Measurements from ENCODE around the gene SFTPD.

SFTPD gene

DNA sequence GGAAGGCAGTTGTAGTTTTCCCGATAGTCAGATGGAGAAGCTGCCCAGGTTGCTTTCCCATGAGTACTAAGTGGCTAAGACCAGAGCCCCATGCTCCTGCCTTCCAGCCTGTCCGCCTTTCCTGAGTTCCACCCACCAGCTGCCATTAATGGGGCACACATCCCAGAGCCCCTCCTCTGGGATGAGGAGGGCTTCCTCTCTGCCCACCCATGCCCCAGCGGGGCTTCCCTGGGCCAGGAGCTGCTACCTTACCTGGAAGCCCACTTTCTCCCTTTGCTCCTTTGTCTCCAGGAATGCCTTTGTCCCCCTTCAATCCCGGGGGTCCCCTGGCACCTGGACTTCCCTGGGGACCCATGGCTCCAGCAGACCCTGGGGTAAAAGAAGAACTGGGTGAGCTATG, 7.8 kb downstream of the SFTPD start:
- Histone ChIP-seq H3K27me3 (ENCODE audit: insufficient read depth, poor library complexity, severe bottlenecking) (no peaks in the 10 kb centered on the region), H3K36me3 (ENCODE audit: low read depth) (no peaks in the 10 kb centered on the region), H3K27ac (ENCODE audit: poor library complexity, severe bottlenecking) (no peak overlapping the region), H3K9me3 (ENCODE audit: severe bottlenecking) (no peaks in the 10 kb centered on the region), H3K4me1 (ENCODE audit: insufficient read depth, poor library complexity, severe bottlenecking) (no peaks in the 10 kb centered on the region), H3K4me3 (ENCODE audit: severe bottlenecking) (no peak overlapping the region)
- no peak for ATAC-seq (ENCODE audit: low read depth)
- DNase-seq (ENCODE audit: low spot score), result no peak
- TF ChIP-seq, protein P1, sequence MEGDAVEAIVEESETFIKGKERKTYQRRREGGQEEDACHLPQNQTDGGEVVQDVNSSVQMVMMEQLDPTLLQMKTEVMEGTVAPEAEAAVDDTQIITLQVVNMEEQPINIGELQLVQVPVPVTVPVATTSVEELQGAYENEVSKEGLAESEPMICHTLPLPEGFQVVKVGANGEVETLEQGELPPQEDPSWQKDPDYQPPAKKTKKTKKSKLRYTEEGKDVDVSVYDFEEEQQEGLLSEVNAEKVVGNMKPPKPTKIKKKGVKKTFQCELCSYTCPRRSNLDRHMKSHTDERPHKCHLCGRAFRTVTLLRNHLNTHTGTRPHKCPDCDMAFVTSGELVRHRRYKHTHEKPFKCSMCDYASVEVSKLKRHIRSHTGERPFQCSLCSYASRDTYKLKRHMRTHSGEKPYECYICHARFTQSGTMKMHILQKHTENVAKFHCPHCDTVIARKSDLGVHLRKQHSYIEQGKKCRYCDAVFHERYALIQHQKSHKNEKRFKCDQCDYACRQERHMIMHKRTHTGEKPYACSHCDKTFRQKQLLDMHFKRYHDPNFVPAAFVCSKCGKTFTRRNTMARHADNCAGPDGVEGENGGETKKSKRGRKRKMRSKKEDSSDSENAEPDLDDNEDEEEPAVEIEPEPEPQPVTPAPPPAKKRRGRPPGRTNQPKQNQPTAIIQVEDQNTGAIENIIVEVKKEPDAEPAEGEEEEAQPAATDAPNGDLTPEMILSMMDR (IDR thresholded peaks at IDR 0.05; ENCODE audit: poor library complexity, severe bottlenecking), result no peak

DNA sequence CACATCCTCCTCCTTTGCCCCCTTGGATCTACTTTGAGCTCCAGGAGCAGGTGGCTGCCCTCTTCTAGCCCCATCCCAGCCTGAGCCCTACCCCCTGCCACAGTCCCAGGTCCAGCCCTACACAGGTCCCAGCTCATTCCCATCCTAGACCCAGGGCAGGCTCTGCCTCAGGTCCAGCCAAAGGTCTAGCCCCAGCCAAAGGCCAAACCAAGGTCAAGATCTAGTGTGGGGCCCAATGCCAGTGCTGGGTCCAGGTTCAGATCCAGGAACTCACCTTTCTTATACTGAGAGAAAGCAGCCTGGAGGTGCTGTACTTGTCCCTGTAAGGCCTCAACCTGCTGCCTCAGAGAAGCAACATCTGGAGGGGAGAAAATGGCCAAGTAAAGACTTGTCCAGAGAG, 8.5 kb downstream of the SFTPD start:
- H3K36me3 ChIP-seq (ENCODE audit: low read depth), result no peaks in the 10 kb centered on the region
- TF ChIP-seq, protein P1 (IDR thresholded peaks at IDR 0.05; ENCODE audit: poor library complexity, severe bottlenecking), result no peak
- H3K27ac ChIP-seq (ENCODE audit: poor library complexity, severe bottlenecking), result no peak overlapping the region
- H3K4me1 ChIP-seq (ENCODE audit: insufficient read depth, poor library complexity, severe bottlenecking), result no peaks in the 10 kb centered on the region
- H3K27me3 ChIP-seq (ENCODE audit: insufficient read depth, poor library complexity, severe bottlenecking), result no peaks in the 10 kb centered on the region
- DNase-seq (ENCODE audit: low spot score), result no peak
- no peaks in the 10 kb centered on the region for H3K9me3 ChIP-seq (ENCODE audit: severe bottlenecking)
- no peak for ATAC-seq (ENCODE audit: low read depth)
- no peak overlapping the region for H3K4me3 ChIP-seq (ENCODE audit: severe bottlenecking)

DNA sequence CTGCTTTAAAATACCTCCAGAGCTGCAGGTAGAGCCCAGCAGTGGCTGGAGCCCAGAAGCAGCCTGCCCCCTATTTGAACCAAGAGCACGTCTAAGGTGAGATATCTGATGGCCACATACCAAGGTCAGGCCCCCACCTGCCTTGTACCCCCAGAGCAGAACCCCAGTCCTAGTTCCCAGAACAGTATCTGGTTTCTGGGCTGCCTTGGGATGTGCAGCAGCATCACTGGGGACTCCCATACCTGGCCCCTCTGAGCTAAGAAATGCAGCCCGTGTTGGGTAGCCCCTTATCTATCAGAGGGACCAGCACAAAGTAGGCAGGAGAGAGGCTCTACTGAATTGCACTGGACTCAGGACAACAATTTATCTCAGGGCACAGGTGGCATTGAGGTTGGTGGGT, 8.9 kb downstream of the SFTPD start:
- DNase-seq (ENCODE audit: low spot score), result no peak
- ATAC-seq (ENCODE audit: low read depth), result no peak
- no peak overlapping the region for H3K4me3 ChIP-seq (ENCODE audit: severe bottlenecking)
- no peaks in the 10 kb centered on the region for H3K9me3 ChIP-seq (ENCODE audit: severe bottlenecking)
- TF ChIP-seq, protein P1 (IDR thresholded peaks at IDR 0.05; ENCODE audit: poor library complexity, severe bottlenecking), result no peak
- H3K4me1 ChIP-seq (ENCODE audit: insufficient read depth, poor library complexity, severe bottlenecking), result no peaks in the 10 kb centered on the region
- no peak overlapping the region for H3K27ac ChIP-seq (ENCODE audit: poor library complexity, severe bottlenecking)
- H3K36me3 ChIP-seq (ENCODE audit: low read depth), result no peaks in the 10 kb centered on the region
- H3K27me3 ChIP-seq (ENCODE audit: insufficient read depth, poor library complexity, severe bottlenecking), result no peaks in the 10 kb centered on the region

DNA sequence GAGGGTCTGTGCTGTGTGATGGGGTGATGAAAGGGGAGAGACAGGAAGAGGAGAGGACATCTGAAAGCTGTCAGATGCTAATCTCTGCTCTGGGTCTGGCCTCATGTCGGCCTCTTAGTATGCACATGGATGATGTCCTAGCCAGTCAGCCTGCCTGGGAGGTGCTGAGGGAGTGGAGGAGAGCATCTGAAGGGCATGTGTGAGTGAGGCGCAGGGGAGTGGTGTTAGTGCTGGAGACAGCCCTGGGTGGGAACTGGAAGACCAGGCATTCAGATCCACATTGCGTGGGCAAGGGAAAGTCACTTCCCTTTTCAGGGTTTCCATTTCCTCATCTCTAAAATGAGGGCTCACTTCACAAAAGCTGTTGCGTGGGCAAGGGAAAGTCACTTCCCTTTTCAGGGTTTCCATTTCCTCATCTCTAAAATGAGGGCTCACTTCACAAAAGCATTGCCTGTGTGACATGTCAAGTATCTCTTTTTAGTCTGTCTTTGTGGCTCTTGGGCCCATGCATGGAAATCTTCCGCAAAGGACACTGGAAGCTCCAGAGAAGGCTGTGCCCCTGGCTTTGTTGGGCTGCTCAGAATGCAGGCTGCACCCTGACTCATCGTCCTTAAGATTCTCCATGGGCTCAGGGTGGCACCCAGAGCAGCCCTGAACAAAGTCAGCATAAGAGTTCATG, 10.0 kb downstream of the SFTPD start:
- TF ChIP-seq, protein P1 (IDR thresholded peaks at IDR 0.05; ENCODE audit: poor library complexity, severe bottlenecking), result no peak

DNA sequence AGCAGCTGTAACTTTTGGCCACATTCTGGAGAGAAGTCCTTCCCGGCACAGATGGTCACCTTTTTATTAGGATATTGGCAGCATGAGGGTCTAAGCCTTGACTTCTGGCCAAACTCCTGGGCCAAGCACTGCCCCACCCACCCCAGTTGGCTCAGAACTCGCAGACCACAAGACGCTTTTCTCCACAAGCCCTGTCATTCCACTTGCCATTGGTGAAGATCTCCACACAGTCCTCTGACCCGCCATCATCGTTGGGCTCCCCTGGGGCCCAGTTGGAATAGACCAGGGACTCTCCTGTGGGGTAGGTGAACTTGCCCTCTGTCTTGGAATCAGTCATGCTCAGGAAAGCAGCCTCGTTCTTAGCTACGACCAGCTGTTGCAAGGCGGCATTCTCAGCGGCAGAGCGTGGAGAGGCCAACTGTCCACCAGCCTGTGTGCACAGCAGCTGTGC, 11.2 kb downstream of the SFTPD start:
- Histone ChIP-seq H3K27me3 (ENCODE audit: insufficient read depth, poor library complexity, severe bottlenecking) (no peaks in the 10 kb centered on the region), H3K4me3 (ENCODE audit: severe bottlenecking) (no peak overlapping the region), H3K4me1 (ENCODE audit: insufficient read depth, poor library complexity, severe bottlenecking) (no peaks in the 10 kb centered on the region), H3K36me3 (ENCODE audit: low read depth) (no peaks in the 10 kb centered on the region), H3K9me3 (ENCODE audit: severe bottlenecking) (no peaks in the 10 kb centered on the region), H3K27ac (ENCODE audit: poor library complexity, severe bottlenecking) (no peak overlapping the region)
- ATAC-seq (ENCODE audit: low read depth) (no peak), DNase-seq (ENCODE audit: low spot score) (no peak)
- TF ChIP-seq, protein P1 (IDR thresholded peaks at IDR 0.05; ENCODE audit: poor library complexity, severe bottlenecking), result no peak

More for the DNA sequence above, 10.0 kb downstream of the SFTPD start:
- no peak overlapping the region for H3K4me3 ChIP-seq (ENCODE audit: severe bottlenecking)
- DNase-seq (ENCODE audit: low spot score), result no peak
- H3K9me3 ChIP-seq (ENCODE audit: severe bottlenecking), result no peaks in the 10 kb centered on the region
- H3K27ac ChIP-seq (ENCODE audit: poor library complexity, severe bottlenecking), result no peak overlapping the region
- no peaks in the 10 kb centered on the region for H3K27me3 ChIP-seq (ENCODE audit: insufficient read depth, poor library complexity, severe bottlenecking)
- H3K36me3 ChIP-seq (ENCODE audit: low read depth), result no peaks in the 10 kb centered on the region
- ATAC-seq (ENCODE audit: low read depth), result no peak
- no peaks in the 10 kb centered on the region for H3K4me1 ChIP-seq (ENCODE audit: insufficient read depth, poor library complexity, severe bottlenecking)
